GM23338 (cell line): ENCODE measurements around the gene PGAM5. TPM values are rescaled to one million over a fixed set of nuclear protein-coding genes. Genes with fewer than 3 reads are reported as not detected.

Source experiments
- ATAC-seq: fragments of 200-7000 bp; cut with Tn5 transposase; 3 replicates; pipeline ENCODE4 v1.9.1; 2020
- DNase-seq: peaks from one replicate; pipeline ENCODE4 v3.0.0-alpha.2; 2015; ENCODE audit warnings: low spot score
- H2AFZ ChIP-seq: fragments of 200-600 bp; sonication (generic); 2 replicates; pipeline ENCODE4 v1.8.0; 2016; ENCODE audit warnings: antibody characterized with exemption, mild to moderate bottlenecking, moderate library complexity
- H3F3A ChIP-seq: fragments of 200-600 bp; sonication (generic); replicated peaks from 2 replicates; pipeline ENCODE4 v1.8.0; 2017; ENCODE audit warnings: antibody characterized with exemption, mixed run types, low read depth
- H3K27ac ChIP-seq: fragments of 200-600 bp; sonication (generic); 2 replicates; pipeline ENCODE4 v1.6.1; 2016; ENCODE audit warnings: low read depth
- H3K27me3 ChIP-seq: fragments of 200-600 bp; sonication (generic); 2 replicates; pipeline ENCODE4 v1.8.0; 2016; ENCODE audit warnings: mild to moderate bottlenecking, mixed run types, moderate library complexity; ENCODE audit not compliant: insufficient read depth
- H3K36me3 ChIP-seq: fragments of 200-600 bp; sonication (generic); 2 replicates; pipeline ENCODE4 v1.8.0; 2016; ENCODE audit warnings: mild to moderate bottlenecking; ENCODE audit not compliant: insufficient read depth
- H3K4me1 ChIP-seq: fragments of 200-600 bp; sonication (generic); 2 replicates; pipeline ENCODE4 v1.8.0; 2016; ENCODE audit warnings: mild to moderate bottlenecking, moderate library complexity; ENCODE audit not compliant: insufficient read depth
- H3K4me2 ChIP-seq: fragments of 200-600 bp; sonication (generic); 2 replicates; pipeline ENCODE4 v1.7.1; 2017; ENCODE audit warnings: mixed run types
- H3K4me3 ChIP-seq: fragments of 200-600 bp; sonication (generic); 2 replicates; pipeline ENCODE4 v1.6.1; 2016; ENCODE audit warnings: mixed run types
- H3K79me2 ChIP-seq: fragments of 200-600 bp; sonication (generic); replicated peaks from 2 replicates; pipeline ENCODE4 v1.8.0; 2017; ENCODE audit warnings: mild to moderate bottlenecking; ENCODE audit not compliant: insufficient read depth
- H3K9me2 ChIP-seq: fragments of 200-600 bp; sonication (generic); 2 replicates; pipeline ENCODE4 v1.8.0; 2017; ENCODE audit not compliant: insufficient read depth
- H4K20me1 ChIP-seq: fragments of 200-600 bp; sonication (generic); replicated peaks from 2 replicates; pipeline ENCODE4 v1.8.0; 2017; ENCODE audit warnings: mild to moderate bottlenecking; ENCODE audit not compliant: insufficient read depth
- H3K27ac Mint-ChIP-seq: 2 replicates; pipeline ENCODE4 v1.8.0; 2020; ENCODE audit warnings: inconsistent platforms, mild to moderate bottlenecking, moderate library complexity, mixed read lengths
- H3K27me3 Mint-ChIP-seq: 3 replicates; pipeline ENCODE4 v1.8.0; 2022; ENCODE audit warnings: low read depth, mild to moderate bottlenecking, moderate library complexity, mixed read lengths, inconsistent platforms; ENCODE audit not compliant: insufficient read depth, poor library complexity
- H3K36me3 Mint-ChIP-seq: 3 replicates; pipeline ENCODE4 v1.8.0; 2021; ENCODE audit warnings: low read depth, mild to moderate bottlenecking, inconsistent platforms, moderate library complexity, mixed read lengths
- H3K4me1 Mint-ChIP-seq: 3 replicates; pipeline ENCODE4 v1.8.0; 2020; ENCODE audit warnings: mild to moderate bottlenecking, inconsistent platforms, mixed read lengths
- H3K4me3 Mint-ChIP-seq: 3 replicates; pipeline ENCODE4 v1.8.0; 2021; ENCODE audit warnings: moderate library complexity, mild to moderate bottlenecking, inconsistent platforms, mixed read lengths
- H3K9me3 Mint-ChIP-seq: 3 replicates; pipeline ENCODE4 v1.8.0; 2020; ENCODE audit warnings: moderate library complexity, mild to moderate bottlenecking, inconsistent platforms, mixed read lengths
- CREB1 ChIP-seq: fragments of 250-450 bp; sonication (Bioruptor Pico); IDR thresholded peaks from 2 replicates; pipeline ENCODE4 v1.5.0; 2020; ENCODE audit warnings: low read depth, mild to moderate bottlenecking, moderate library complexity
- NANOG ChIP-seq: IDR thresholded peaks from 2 replicates; pipeline ENCODE4 v1.6.1; 2016; ENCODE audit warnings: antibody characterized with exemption, borderline replicate concordance
- POLR2AphosphoS5 ChIP-seq: IDR thresholded peaks from 2 replicates; pipeline ENCODE4 v1.6.1; 2016; ENCODE audit warnings: antibody characterized with exemption, low read depth
- ZNF114 ChIP-seq: fragments of 250-450 bp; sonication (Bioruptor Pico); IDR thresholded peaks from 2 replicates; pipeline ENCODE4 v1.5.0; 2020; ENCODE audit warnings: mild to moderate bottlenecking, moderate library complexity
- polyA plus RNA-seq: library from polyadenylated mRNA; unstranded; fragments of >200 nt; fragmentation: Nextera tagmentation; extraction: Ambion mirVana; gene quantifications from 2 replicates; pipeline ENCODE4 v1.2.1, GENCODE V29; 2016
- total RNA-seq: library from RNA; depleted of rRNA; stranded (reverse); fragments of >200 nt; shearing (Covaris generic); gene quantifications from 2 replicates; pipeline ENCODE4 v1.2.3, GENCODE V29; 2014
- TF ChIP-seq, protein P1 (sequence below): IDR thresholded peaks from 2 replicates; pipeline ENCODE4 v1.6.1; 2016; ENCODE audit warnings: antibody characterized with exemption
- TF ChIP-seq, protein P2 (sequence below), 2 experiments: fragments of 200-600 bp in 1 of 2; sonication (generic) in 1 of 2; conservative IDR thresholded peaks; 2 replicates each; pipeline versions ENCODE4 v1.5.1 to v1.6.1; 2016 to 2017; ENCODE audit warnings: antibody characterized with exemption in 2 of 2, low read depth in 2 of 2, mild to moderate bottlenecking in 2 of 2, moderate library complexity in 1 of 2
- TF ChIP-seq, protein P3 (sequence below): IDR thresholded peaks from one replicate; pipeline ENCODE4 v1.6.1; 2018; ENCODE audit warnings: antibody characterized with exemption; ENCODE audit not compliant: unreplicated experiment

The PGAM5 gene
- total and polyA plus RNA-seq, 2 experiments from 2014 or later = 31.1 to 108 TPM

GRCh38 chr12:132702640-132703039 lies 8.0 kb upstream of the PGAM5 start:
- no peaks in the 10 kb centered on the region for H3K79me2 ChIP-seq
- no peak overlapping the region for H2AFZ ChIP-seq
- no peak overlapping the region for H3K4me3 Mint-ChIP-seq
- H3K36me3 Mint-ChIP-seq = peaks cover 40% of the 10 kb centered on the region
- H4K20me1 ChIP-seq = no peaks in the 10 kb centered on the region; the same call in none of the 2 replicates
- H3K27ac ChIP-seq = no peak overlapping the region
- no peaks in the 10 kb centered on the region for H3K27me3 ChIP-seq
- 0 out of 2 replicates have a peak, but pooled peaks cover 4% of the 10 kb centered on the region for H3K36me3 ChIP-seq
- peak; percentile 78 for ATAC-seq
- no peaks in the 10 kb centered on the region for H3K4me1 ChIP-seq
- H3K4me1 Mint-ChIP-seq = peaks cover 13% of the 10 kb centered on the region
- H3K4me2 ChIP-seq = no peak overlapping the region
- no peak overlapping the region for H3K27ac Mint-ChIP-seq
- peaks cover 3% of the 10 kb centered on the region; the same call in 2 of the 3 replicates for H3K9me3 Mint-ChIP-seq
- peaks cover 8% of the 10 kb centered on the region; the same call in 1 of the 2 replicates for H3F3A ChIP-seq
- H3K27me3 Mint-ChIP-seq = peaks cover 14% of the 10 kb centered on the region
- no peak overlapping the region for H3K4me3 ChIP-seq
- peak; percentile 21 for DNase-seq
- TF ChIP-seq POLR2AphosphoS5 = no peak
- TF ChIP-seq, protein P1, sequence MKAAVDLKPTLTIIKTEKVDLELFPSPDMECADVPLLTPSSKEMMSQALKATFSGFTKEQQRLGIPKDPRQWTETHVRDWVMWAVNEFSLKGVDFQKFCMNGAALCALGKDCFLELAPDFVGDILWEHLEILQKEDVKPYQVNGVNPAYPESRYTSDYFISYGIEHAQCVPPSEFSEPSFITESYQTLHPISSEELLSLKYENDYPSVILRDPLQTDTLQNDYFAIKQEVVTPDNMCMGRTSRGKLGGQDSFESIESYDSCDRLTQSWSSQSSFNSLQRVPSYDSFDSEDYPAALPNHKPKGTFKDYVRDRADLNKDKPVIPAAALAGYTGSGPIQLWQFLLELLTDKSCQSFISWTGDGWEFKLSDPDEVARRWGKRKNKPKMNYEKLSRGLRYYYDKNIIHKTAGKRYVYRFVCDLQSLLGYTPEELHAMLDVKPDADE = no peak
- TF ChIP-seq, protein P2, sequence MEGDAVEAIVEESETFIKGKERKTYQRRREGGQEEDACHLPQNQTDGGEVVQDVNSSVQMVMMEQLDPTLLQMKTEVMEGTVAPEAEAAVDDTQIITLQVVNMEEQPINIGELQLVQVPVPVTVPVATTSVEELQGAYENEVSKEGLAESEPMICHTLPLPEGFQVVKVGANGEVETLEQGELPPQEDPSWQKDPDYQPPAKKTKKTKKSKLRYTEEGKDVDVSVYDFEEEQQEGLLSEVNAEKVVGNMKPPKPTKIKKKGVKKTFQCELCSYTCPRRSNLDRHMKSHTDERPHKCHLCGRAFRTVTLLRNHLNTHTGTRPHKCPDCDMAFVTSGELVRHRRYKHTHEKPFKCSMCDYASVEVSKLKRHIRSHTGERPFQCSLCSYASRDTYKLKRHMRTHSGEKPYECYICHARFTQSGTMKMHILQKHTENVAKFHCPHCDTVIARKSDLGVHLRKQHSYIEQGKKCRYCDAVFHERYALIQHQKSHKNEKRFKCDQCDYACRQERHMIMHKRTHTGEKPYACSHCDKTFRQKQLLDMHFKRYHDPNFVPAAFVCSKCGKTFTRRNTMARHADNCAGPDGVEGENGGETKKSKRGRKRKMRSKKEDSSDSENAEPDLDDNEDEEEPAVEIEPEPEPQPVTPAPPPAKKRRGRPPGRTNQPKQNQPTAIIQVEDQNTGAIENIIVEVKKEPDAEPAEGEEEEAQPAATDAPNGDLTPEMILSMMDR (conservative IDR thresholded peaks at IDR 0.05; ENCODE audit: low read depth in 2 of 2) = peak in 1 of 2 experiments; percentile 47; a peak in 2 of 4 replicates
- no peaks in the 10 kb centered on the region for H3K9me2 ChIP-seq

DNA sequence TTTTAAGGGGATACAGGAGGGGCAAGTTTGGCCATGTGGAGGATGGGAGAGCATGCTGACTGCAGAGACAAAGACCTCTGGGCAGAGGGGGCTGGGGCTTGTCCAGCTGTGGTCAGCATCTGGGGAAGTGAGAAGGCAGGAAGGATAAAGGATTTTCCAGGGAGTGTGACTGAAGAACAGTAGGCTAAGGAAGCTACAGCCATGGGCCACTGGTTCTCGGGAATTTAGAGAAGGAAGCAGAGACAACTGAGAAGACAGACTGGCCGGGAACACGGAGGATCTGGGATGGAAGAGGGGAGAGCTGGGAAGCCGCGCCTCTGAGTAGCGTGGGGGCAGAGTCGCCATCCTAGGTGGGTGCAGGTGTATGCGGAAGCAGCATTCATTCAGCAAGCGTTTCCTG lies 7.0 kb upstream of the PGAM5 start:
- Histone ChIP-seq H3K4me3 (no peak overlapping the region), H3K36me3 (no peaks in the 10 kb centered on the region), H3K9me2 (no peaks in the 10 kb centered on the region), H3K4me1 (no peaks in the 10 kb centered on the region), H3K27me3 (no peaks in the 10 kb centered on the region), H4K20me1 (no peaks in the 10 kb centered on the region; the same call in none of the 2 replicates), H3K79me2 (no peaks in the 10 kb centered on the region), H3K27ac (peak overlapping the region; percentile 50; the same call in 1 of the 2 replicates), H2AFZ (no peak overlapping the region), H3F3A (peaks cover 8% of the 10 kb centered on the region; the same call in 1 of the 2 replicates), H3K4me2 (no peak overlapping the region)
- H3K9me3 Mint-ChIP-seq = peaks cover 7% of the 10 kb centered on the region; the same call in 2 of the 3 replicates
- H3K4me1 Mint-ChIP-seq = peaks cover 13% of the 10 kb centered on the region
- H3K27ac Mint-ChIP-seq = peak overlapping the region; percentile 90
- no peak for ATAC-seq
- peaks cover 38% of the 10 kb centered on the region for H3K36me3 Mint-ChIP-seq
- no peak for DNase-seq
- H3K4me3 Mint-ChIP-seq = no peak overlapping the region
- TF ChIP-seq ZNF114 = no peak
- no peak for TF ChIP-seq NANOG
- TF ChIP-seq, protein P3, sequence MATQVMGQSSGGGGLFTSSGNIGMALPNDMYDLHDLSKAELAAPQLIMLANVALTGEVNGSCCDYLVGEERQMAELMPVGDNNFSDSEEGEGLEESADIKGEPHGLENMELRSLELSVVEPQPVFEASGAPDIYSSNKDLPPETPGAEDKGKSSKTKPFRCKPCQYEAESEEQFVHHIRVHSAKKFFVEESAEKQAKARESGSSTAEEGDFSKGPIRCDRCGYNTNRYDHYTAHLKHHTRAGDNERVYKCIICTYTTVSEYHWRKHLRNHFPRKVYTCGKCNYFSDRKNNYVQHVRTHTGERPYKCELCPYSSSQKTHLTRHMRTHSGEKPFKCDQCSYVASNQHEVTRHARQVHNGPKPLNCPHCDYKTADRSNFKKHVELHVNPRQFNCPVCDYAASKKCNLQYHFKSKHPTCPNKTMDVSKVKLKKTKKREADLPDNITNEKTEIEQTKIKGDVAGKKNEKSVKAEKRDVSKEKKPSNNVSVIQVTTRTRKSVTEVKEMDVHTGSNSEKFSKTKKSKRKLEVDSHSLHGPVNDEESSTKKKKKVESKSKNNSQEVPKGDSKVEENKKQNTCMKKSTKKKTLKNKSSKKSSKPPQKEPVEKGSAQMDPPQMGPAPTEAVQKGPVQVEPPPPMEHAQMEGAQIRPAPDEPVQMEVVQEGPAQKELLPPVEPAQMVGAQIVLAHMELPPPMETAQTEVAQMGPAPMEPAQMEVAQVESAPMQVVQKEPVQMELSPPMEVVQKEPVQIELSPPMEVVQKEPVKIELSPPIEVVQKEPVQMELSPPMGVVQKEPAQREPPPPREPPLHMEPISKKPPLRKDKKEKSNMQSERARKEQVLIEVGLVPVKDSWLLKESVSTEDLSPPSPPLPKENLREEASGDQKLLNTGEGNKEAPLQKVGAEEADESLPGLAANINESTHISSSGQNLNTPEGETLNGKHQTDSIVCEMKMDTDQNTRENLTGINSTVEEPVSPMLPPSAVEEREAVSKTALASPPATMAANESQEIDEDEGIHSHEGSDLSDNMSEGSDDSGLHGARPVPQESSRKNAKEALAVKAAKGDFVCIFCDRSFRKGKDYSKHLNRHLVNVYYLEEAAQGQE = no peak
- TF ChIP-seq CREB1 (CRISPR knock-in tag) = no peak
- H3K27me3 Mint-ChIP-seq = peaks cover 14% of the 10 kb centered on the region
